ENCODE data around the gene EP300.
"Not testable (repeated sequence)": the region's sequence is repeated elsewhere in the genome, so short reads cannot be mapped to it uniquely, and the experiment has no call there.

Gene EP300

GRCh38 chr22:41140365-41140957 is 48.1 kb downstream of the EP300 start:
- peaks cover 45 to 97% (median 92%) of the 10 kb centered on the region in 5 donors for H3K36me3 ChIP-seq (ENCODE audit: control insufficient read depth in 5 of 5, insufficient read depth in 5 of 5, low read length in 5 of 5)
- H3K4me3 ChIP-seq (ENCODE audit: low read depth in 1 of 5, low read length in 5 of 5): no peak overlapping the region
- H3K4me1 ChIP-seq (ENCODE audit: control insufficient read depth in 5 of 5, insufficient read depth in 5 of 5, low read length in 5 of 5): peaks cover 0 to 5% (median 0%) of the 10 kb centered on the region in 5 donors
- no peaks in the 10 kb centered on the region for H3K27me3 ChIP-seq (ENCODE audit: control insufficient read depth in 5 of 5, insufficient read depth in 4 of 5, low read length in 5 of 5)
- no peak overlapping the region for H3K9ac ChIP-seq (ENCODE audit: low read length in 5 of 5)
- H3K9me3 ChIP-seq (ENCODE audit: control insufficient read depth in 5 of 5, low read length in 5 of 5): no peaks in the 10 kb centered on the region
- no peak overlapping the region for H3K27ac ChIP-seq (ENCODE audit: low read depth, low read length)

GRCh38 chr22:41145921-41146320 is 53.5 kb downstream of the EP300 start:
- peaks cover 48 to 97% (median 87%) of the 10 kb centered on the region in 5 donors for H3K36me3 ChIP-seq (ENCODE audit: control insufficient read depth in 5 of 5, insufficient read depth in 5 of 5, low read length in 5 of 5)

GRCh38 chr22:41146573-41146972 is 54.2 kb downstream of the EP300 start:
- Histone ChIP-seq H3K9me3 (ENCODE audit: control insufficient read depth in 5 of 5, low read length in 5 of 5) (no peaks in the 10 kb centered on the region), H3K9ac (ENCODE audit: low read length in 5 of 5) (no peak overlapping the region), H3K36me3 (ENCODE audit: control insufficient read depth in 5 of 5, insufficient read depth in 5 of 5, low read length in 5 of 5) (peaks cover 50 to 97% (median 88%) of the 10 kb centered on the region in 5 donors), H3K4me1 (ENCODE audit: control insufficient read depth in 5 of 5, insufficient read depth in 5 of 5, low read length in 5 of 5) (no peaks in the 10 kb centered on the region), H3K4me3 (ENCODE audit: low read depth in 1 of 5, low read length in 5 of 5) (no peak overlapping the region), H3K27me3 (ENCODE audit: control insufficient read depth in 5 of 5, insufficient read depth in 4 of 5, low read length in 5 of 5) (no peaks in the 10 kb centered on the region), H3K27ac (ENCODE audit: low read depth, low read length) (no peak overlapping the region)

More at GRCh38 chr22:41145921-41146320, 53.5 kb downstream of the EP300 start:
- not testable (repeated sequence) for H3K4me1 ChIP-seq (ENCODE audit: control insufficient read depth in 5 of 5, insufficient read depth in 5 of 5, low read length in 5 of 5); H3K9me3 ChIP-seq (ENCODE audit: control insufficient read depth in 5 of 5, low read length in 5 of 5); H3K4me3 ChIP-seq (ENCODE audit: low read depth in 1 of 5, low read length in 5 of 5); H3K27me3 ChIP-seq (ENCODE audit: control insufficient read depth in 5 of 5, insufficient read depth in 4 of 5, low read length in 5 of 5); H3K9ac ChIP-seq (ENCODE audit: low read length in 5 of 5); H3K27ac ChIP-seq (ENCODE audit: low read depth, low read length)

DNA sequence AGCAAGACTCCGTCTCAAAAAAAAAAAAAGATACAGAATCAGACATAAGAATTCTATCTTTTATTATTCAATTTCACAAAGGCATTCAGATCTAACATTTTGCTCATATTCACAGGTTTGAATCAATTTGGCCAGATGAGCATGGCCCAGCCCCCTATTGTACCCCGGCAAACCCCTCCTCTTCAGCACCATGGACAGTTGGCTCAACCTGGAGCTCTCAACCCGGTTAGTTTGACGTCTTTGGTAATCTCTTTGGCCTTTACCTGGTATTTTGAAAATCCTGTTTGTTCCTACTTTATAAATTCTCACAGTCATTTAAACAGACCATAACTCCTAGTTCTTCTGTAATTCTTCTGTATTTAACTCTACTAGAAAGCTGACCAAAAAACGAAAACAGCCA is 55.3 kb downstream of the EP300 start:
- no peaks in the 10 kb centered on the region for H3K27me3 ChIP-seq (ENCODE audit: control insufficient read depth in 5 of 5, insufficient read depth in 4 of 5, low read length in 5 of 5)
- no peaks in the 10 kb centered on the region for H3K9me3 ChIP-seq (ENCODE audit: control insufficient read depth in 5 of 5, low read length in 5 of 5)
- H3K36me3 ChIP-seq (ENCODE audit: control insufficient read depth in 5 of 5, insufficient read depth in 5 of 5, low read length in 5 of 5): peaks cover 54 to 97% (median 88%) of the 10 kb centered on the region in 5 donors
- no peak overlapping the region for H3K27ac ChIP-seq (ENCODE audit: low read depth, low read length)
- no peak overlapping the region for H3K4me3 ChIP-seq (ENCODE audit: low read depth in 1 of 5, low read length in 5 of 5)
- no peak overlapping the region for H3K9ac ChIP-seq (ENCODE audit: low read length in 5 of 5)
- no peaks in the 10 kb centered on the region for H3K4me1 ChIP-seq (ENCODE audit: control insufficient read depth in 5 of 5, insufficient read depth in 5 of 5, low read length in 5 of 5)

GRCh38 chr22:41152902-41153301 is 60.5 kb downstream of the EP300 start:
- H3K27ac ChIP-seq (ENCODE audit: low read depth, low read length): no peak overlapping the region
- H3K4me1 ChIP-seq (ENCODE audit: control insufficient read depth in 5 of 5, insufficient read depth in 5 of 5, low read length in 5 of 5): peaks cover 0 to 4% (median 0%) of the 10 kb centered on the region in 5 donors
- no peaks in the 10 kb centered on the region for H3K9me3 ChIP-seq (ENCODE audit: control insufficient read depth in 5 of 5, low read length in 5 of 5)
- no peaks in the 10 kb centered on the region for H3K27me3 ChIP-seq (ENCODE audit: control insufficient read depth in 5 of 5, insufficient read depth in 4 of 5, low read length in 5 of 5)
- H3K9ac ChIP-seq (ENCODE audit: low read length in 5 of 5): no peak overlapping the region
- no peak overlapping the region for H3K4me3 ChIP-seq (ENCODE audit: low read depth in 1 of 5, low read length in 5 of 5)
- peaks cover 59 to 100% (median 95%) of the 10 kb centered on the region in 5 donors for H3K36me3 ChIP-seq (ENCODE audit: control insufficient read depth in 5 of 5, insufficient read depth in 5 of 5, low read length in 5 of 5)

GRCh38 chr22:41157083-41157482 is 64.7 kb downstream of the EP300 start:
- Histone ChIP-seq H3K4me1 (ENCODE audit: control insufficient read depth in 5 of 5, insufficient read depth in 5 of 5, low read length in 5 of 5) (peaks cover 0 to 4% (median 0%) of the 10 kb centered on the region in 5 donors), H3K4me3 (ENCODE audit: low read depth in 1 of 5, low read length in 5 of 5) (no peak overlapping the region), H3K9ac (ENCODE audit: low read length in 5 of 5) (no peak overlapping the region), H3K27me3 (ENCODE audit: control insufficient read depth in 5 of 5, insufficient read depth in 4 of 5, low read length in 5 of 5) (no peaks in the 10 kb centered on the region), H3K36me3 (ENCODE audit: control insufficient read depth in 5 of 5, insufficient read depth in 5 of 5, low read length in 5 of 5) (peaks cover 50 to 98% (median 93%) of the 10 kb centered on the region in 5 donors), H3K9me3 (ENCODE audit: control insufficient read depth in 5 of 5, low read length in 5 of 5) (no peaks in the 10 kb centered on the region), H3K27ac (ENCODE audit: low read depth, low read length) (peak overlapping the region; percentile 2)

GRCh38 chr22:41169157-41169556 is 76.8 kb downstream of the EP300 start:
- H3K4me3 ChIP-seq (ENCODE audit: low read depth in 1 of 5, low read length in 5 of 5): no peak overlapping the region
- H3K9ac ChIP-seq (ENCODE audit: low read length in 5 of 5): no peak overlapping the region
- no peaks in the 10 kb centered on the region for H3K27me3 ChIP-seq (ENCODE audit: control insufficient read depth in 5 of 5, insufficient read depth in 4 of 5, low read length in 5 of 5)
- peaks cover 0 to 2% (median 0%) of the 10 kb centered on the region in 5 donors for H3K4me1 ChIP-seq (ENCODE audit: control insufficient read depth in 5 of 5, insufficient read depth in 5 of 5, low read length in 5 of 5)
- H3K9me3 ChIP-seq (ENCODE audit: control insufficient read depth in 5 of 5, low read length in 5 of 5): no peaks in the 10 kb centered on the region
- no peak overlapping the region for H3K27ac ChIP-seq (ENCODE audit: low read depth, low read length)
- peaks cover 53 to 88% (median 79%) of the 10 kb centered on the region in 5 donors for H3K36me3 ChIP-seq (ENCODE audit: control insufficient read depth in 5 of 5, insufficient read depth in 5 of 5, low read length in 5 of 5)

DNA sequence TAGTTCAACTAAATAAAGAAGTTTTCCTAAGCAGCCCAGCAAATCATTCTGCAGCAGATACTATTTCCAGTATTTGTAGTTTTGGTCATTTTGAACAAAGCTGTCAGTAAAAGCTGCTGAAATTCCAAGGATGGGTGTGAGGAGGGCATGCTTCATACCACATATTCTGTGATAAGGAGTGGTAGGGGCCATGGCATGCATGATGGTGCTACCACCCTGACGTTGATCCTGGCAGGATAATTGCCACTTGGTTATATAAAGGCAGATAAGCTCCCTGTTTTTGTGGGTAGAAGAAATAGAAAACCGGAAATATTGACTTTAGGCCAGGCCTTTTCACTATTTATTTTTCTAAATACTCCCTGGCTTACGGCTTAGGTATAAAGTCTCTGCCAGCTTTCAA is 79.6 kb downstream of the EP300 start:
- no peak overlapping the region for H3K27ac ChIP-seq (ENCODE audit: low read depth, low read length)
- H3K4me3 ChIP-seq (ENCODE audit: low read depth in 1 of 5, low read length in 5 of 5): no peak overlapping the region
- H3K4me1 ChIP-seq (ENCODE audit: control insufficient read depth in 5 of 5, insufficient read depth in 5 of 5, low read length in 5 of 5): peaks cover 0 to 2% (median 0%) of the 10 kb centered on the region in 5 donors
- H3K9ac ChIP-seq (ENCODE audit: low read length in 5 of 5): no peak overlapping the region
- H3K9me3 ChIP-seq (ENCODE audit: control insufficient read depth in 5 of 5, low read length in 5 of 5): no peaks in the 10 kb centered on the region
- H3K27me3 ChIP-seq (ENCODE audit: control insufficient read depth in 5 of 5, insufficient read depth in 4 of 5, low read length in 5 of 5): no peaks in the 10 kb centered on the region
- H3K36me3 ChIP-seq (ENCODE audit: control insufficient read depth in 5 of 5, insufficient read depth in 5 of 5, low read length in 5 of 5): peaks cover 46 to 88% (median 83%) of the 10 kb centered on the region in 5 donors

GRCh38 chr22:41175546-41175945 is 83.2 kb downstream of the EP300 start:
- Histone ChIP-seq H3K4me3 (ENCODE audit: low read depth in 1 of 5, low read length in 5 of 5) (no peak overlapping the region), H3K27ac (ENCODE audit: low read depth, low read length) (no peak overlapping the region), H3K4me1 (ENCODE audit: control insufficient read depth in 5 of 5, insufficient read depth in 5 of 5, low read length in 5 of 5) (peaks cover 0 to 6% (median 0%) of the 10 kb centered on the region in 5 donors), H3K36me3 (ENCODE audit: control insufficient read depth in 5 of 5, insufficient read depth in 5 of 5, low read length in 5 of 5) (peaks cover 26 to 89% (median 74%) of the 10 kb centered on the region in 5 donors), H3K27me3 (ENCODE audit: control insufficient read depth in 5 of 5, insufficient read depth in 4 of 5, low read length in 5 of 5) (no peaks in the 10 kb centered on the region), H3K9me3 (ENCODE audit: control insufficient read depth in 5 of 5, low read length in 5 of 5) (no peaks in the 10 kb centered on the region), H3K9ac (ENCODE audit: low read length in 5 of 5) (no peak overlapping the region)

DNA sequence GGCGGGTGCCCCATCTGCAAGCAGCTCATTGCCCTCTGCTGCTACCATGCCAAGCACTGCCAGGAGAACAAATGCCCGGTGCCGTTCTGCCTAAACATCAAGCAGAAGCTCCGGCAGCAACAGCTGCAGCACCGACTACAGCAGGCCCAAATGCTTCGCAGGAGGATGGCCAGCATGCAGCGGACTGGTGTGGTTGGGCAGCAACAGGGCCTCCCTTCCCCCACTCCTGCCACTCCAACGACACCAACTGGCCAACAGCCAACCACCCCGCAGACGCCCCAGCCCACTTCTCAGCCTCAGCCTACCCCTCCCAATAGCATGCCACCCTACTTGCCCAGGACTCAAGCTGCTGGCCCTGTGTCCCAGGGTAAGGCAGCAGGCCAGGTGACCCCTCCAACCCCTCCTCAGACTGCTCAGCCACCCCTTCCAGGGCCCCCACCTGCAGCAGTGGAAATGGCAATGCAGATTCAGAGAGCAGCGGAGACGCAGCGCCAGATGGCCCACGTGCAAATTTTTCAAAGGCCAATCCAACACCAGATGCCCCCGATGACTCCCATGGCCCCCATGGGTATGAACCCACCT is 84.7 kb downstream of the EP300 start:
- no peak overlapping the region for H3K4me3 ChIP-seq (ENCODE audit: low read depth in 1 of 5, low read length in 5 of 5)
- H3K4me1 ChIP-seq (ENCODE audit: control insufficient read depth in 5 of 5, insufficient read depth in 5 of 5, low read length in 5 of 5): peaks cover 0 to 8% (median 6%) of the 10 kb centered on the region in 5 donors
- no peaks in the 10 kb centered on the region for H3K9me3 ChIP-seq (ENCODE audit: control insufficient read depth in 5 of 5, low read length in 5 of 5)
- H3K27ac ChIP-seq (ENCODE audit: low read depth, low read length): no peak overlapping the region
- H3K27me3 ChIP-seq (ENCODE audit: control insufficient read depth in 5 of 5, insufficient read depth in 4 of 5, low read length in 5 of 5): no peaks in the 10 kb centered on the region
- peaks cover 26 to 80% (median 64%) of the 10 kb centered on the region in 5 donors for H3K36me3 ChIP-seq (ENCODE audit: control insufficient read depth in 5 of 5, insufficient read depth in 5 of 5, low read length in 5 of 5)
- no peak overlapping the region for H3K9ac ChIP-seq (ENCODE audit: low read length in 5 of 5)
